Right lobe of liver (tissue), 4 donors: Measurements from ENCODE around the gene SORL1.

ENCODE experiments used
- POLR2A ChIP-seq: fragments of 450-650 bp; IDR thresholded peaks from one replicate; pipeline ENCODE4 v1.6.1; 2017; ENCODE audit warnings: antibody characterized with exemption, mild to moderate bottlenecking
- TF ChIP-seq, protein P1 (sequence below), 4 donors: fragments of 200-600 bp in 3 of 4; fragments of 450-650 bp in 1 of 4; IDR thresholded peaks; one replicate each; pipeline versions ENCODE4 v1.5.1 to v1.8.0; 2016 to 2022; ENCODE audit warnings: antibody characterized with exemption in 4 of 4, mild to moderate bottlenecking in 2 of 4
- donor health status: DM: no; HTN: no; CAD: no.
- donor health status: DM: no; HTN: no; CAD: no.
- donor health status: DM: no; HTN: yes; CAD: no.

DNA sequence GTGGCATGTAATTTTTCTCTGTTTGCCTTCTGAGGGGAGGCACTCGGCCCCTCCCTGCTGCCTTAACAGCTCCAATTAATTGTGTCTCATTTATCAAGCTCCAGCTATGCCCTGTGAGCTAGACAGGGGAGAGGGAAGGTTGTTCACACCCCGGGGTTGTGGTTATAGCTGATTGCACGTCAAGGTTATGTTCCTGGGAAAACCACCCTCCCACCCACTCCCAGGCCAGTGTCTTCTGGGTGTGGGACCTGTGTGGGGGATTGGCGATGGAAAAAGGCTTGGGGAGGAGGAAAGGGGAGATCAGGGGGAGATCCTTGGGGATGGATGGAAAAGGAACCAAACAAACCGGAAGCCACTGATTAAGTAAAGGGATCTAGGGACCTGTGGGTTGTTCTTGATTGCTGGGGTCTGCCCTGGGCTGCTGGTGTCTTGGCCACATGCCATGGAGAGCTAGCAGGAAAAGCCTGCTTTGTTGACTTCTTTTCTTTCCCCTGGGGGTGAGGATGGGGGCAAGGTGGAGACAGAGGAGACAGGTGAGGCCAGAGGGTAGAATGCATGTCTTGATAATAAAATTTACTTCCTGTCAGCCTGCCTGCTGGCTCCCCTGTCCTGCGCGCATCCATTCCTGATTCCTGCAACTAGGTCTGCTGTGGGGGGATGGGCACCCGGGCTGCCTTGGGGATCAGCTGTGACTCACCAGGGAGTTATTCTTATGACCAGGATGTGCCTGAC lies 14.1 kb downstream of the SORL1 start:
- TF ChIP-seq POLR2A, result no peak
- TF ChIP-seq, protein P1, sequence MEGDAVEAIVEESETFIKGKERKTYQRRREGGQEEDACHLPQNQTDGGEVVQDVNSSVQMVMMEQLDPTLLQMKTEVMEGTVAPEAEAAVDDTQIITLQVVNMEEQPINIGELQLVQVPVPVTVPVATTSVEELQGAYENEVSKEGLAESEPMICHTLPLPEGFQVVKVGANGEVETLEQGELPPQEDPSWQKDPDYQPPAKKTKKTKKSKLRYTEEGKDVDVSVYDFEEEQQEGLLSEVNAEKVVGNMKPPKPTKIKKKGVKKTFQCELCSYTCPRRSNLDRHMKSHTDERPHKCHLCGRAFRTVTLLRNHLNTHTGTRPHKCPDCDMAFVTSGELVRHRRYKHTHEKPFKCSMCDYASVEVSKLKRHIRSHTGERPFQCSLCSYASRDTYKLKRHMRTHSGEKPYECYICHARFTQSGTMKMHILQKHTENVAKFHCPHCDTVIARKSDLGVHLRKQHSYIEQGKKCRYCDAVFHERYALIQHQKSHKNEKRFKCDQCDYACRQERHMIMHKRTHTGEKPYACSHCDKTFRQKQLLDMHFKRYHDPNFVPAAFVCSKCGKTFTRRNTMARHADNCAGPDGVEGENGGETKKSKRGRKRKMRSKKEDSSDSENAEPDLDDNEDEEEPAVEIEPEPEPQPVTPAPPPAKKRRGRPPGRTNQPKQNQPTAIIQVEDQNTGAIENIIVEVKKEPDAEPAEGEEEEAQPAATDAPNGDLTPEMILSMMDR (IDR thresholded peaks at IDR 0.05), result no peak
